ENCODE measurements around the gene KCNK18. TPM values are rescaled to one million over a fixed set of nuclear protein-coding genes. Genes with fewer than 3 reads are reported as not detected.

The KCNK18 gene
- total and polyA plus RNA-seq, 2 experiments from 2014 or later, result not detected

- TF ChIP-seq NANOG (IDR thresholded peaks at IDR 0.05; ENCODE audit: borderline replicate concordance) (no peak), CTCF (conservative IDR thresholded peaks at IDR 0.05; ENCODE audit: low read depth in 2 of 2) (no peak)
Observed at GRCh38 chr10:117239051-117239450, 41.8 kb downstream of the KCNK18 start (continued).

- H3K27ac Mint-ChIP-seq, result no peak overlapping the region
- peak overlapping the region; percentile 77 for H3K4me3 ChIP-seq
- H2AFZ ChIP-seq, result peak overlapping the region; percentile 95
- peaks cover 3% of the 10 kb centered on the region; the same call in 1 of the 3 replicates for H3K36me3 Mint-ChIP-seq (ENCODE audit: low read depth)
- H3K79me2 ChIP-seq (replicated peaks; ENCODE audit: insufficient read depth), result no peaks in the 10 kb centered on the region
- no peaks in the 10 kb centered on the region for H3K9me2 ChIP-seq (ENCODE audit: insufficient read depth)
- H3K4me2 ChIP-seq, result peak overlapping the region; percentile 87
- 0 out of 2 replicates have a peak, but pooled peaks cover 6% of the 10 kb centered on the region for H3K4me1 ChIP-seq (ENCODE audit: insufficient read depth)
- peaks cover 6% of the 10 kb centered on the region; the same call in 1 of the 2 replicates for H4K20me1 ChIP-seq (replicated peaks; ENCODE audit: insufficient read depth)
- H3K27me3 ChIP-seq (ENCODE audit: insufficient read depth), result peaks cover 25% of the 10 kb centered on the region
- H3K9me3 Mint-ChIP-seq, result peaks cover 3% of the 10 kb centered on the region; the same call in 1 of the 3 replicates
- H3F3A ChIP-seq (replicated peaks; ENCODE audit: low read depth), result no peaks in the 10 kb centered on the region
- H3K27ac ChIP-seq (ENCODE audit: low read depth), result no peak overlapping the region
- DNase-seq (ENCODE audit: low spot score) (peak; percentile 77), ATAC-seq (peak; percentile 79)
- no peaks in the 10 kb centered on the region for H3K36me3 ChIP-seq (ENCODE audit: insufficient read depth)
- peaks cover 20% of the 10 kb centered on the region for H3K27me3 Mint-ChIP-seq (ENCODE audit: insufficient read depth, low read depth, poor library complexity)
- peaks cover 5% of the 10 kb centered on the region; the same call in 2 of the 3 replicates for H3K4me1 Mint-ChIP-seq
- peak overlapping the region; percentile 79 for H3K4me3 Mint-ChIP-seq
- TF ChIP-seq EZH2 (IDR thresholded peaks at IDR 0.05; ENCODE audit: low read depth, unreplicated experiment) (no peak), ZNF462 (CRISPR knock-in tag; IDR thresholded peaks at IDR 0.05) (no peak), POLR2AphosphoS5 (IDR thresholded peaks at IDR 0.05; ENCODE audit: low read depth) (no peak), ZNF114 (CRISPR knock-in tag; IDR thresholded peaks at IDR 0.05) (no peak), JUNB (IDR thresholded peaks at IDR 0.05; ENCODE audit: unreplicated experiment) (no peak), CREB1 (CRISPR knock-in tag; IDR thresholded peaks at IDR 0.05; ENCODE audit: low read depth) (no peak), CTCF (conservative IDR thresholded peaks at IDR 0.05; ENCODE audit: low read depth in 2 of 2) (no peak), ZNF331 (CRISPR knock-in tag; IDR thresholded peaks at IDR 0.05; ENCODE audit: low read depth) (no peak)
- TF ChIP-seq, protein P1, sequence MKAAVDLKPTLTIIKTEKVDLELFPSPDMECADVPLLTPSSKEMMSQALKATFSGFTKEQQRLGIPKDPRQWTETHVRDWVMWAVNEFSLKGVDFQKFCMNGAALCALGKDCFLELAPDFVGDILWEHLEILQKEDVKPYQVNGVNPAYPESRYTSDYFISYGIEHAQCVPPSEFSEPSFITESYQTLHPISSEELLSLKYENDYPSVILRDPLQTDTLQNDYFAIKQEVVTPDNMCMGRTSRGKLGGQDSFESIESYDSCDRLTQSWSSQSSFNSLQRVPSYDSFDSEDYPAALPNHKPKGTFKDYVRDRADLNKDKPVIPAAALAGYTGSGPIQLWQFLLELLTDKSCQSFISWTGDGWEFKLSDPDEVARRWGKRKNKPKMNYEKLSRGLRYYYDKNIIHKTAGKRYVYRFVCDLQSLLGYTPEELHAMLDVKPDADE (IDR thresholded peaks at IDR 0.05), result no peak
Observed at GRCh38 chr10:117239721-117240620, 42.7 kb downstream of the KCNK18 start.
